ENCODE measurements around the gene REEP6.

Gene REEP6

GRCh38 chr19:1523412-1524286, 32.7 kb downstream of the REEP6 start, which contains the start of gene PLK5:
Gene PLK5 (plus strand): TSS chr19:1524077. CDS start chr19:1526997, 2,920 bp downstream.
- DNase-seq (ENCODE audit: low spot score) = no peak
- no peak for TF ChIP-seq CTCF (IDR thresholded peaks at IDR 0.05; ENCODE audit: extremely low read depth, missing control alignments)

GRCh38 chr19:1524287-1524971, 33.4 kb downstream of the REEP6 start:
- DNase-seq (ENCODE audit: low spot score) = no peak
- TF ChIP-seq CTCF (IDR thresholded peaks at IDR 0.05; ENCODE audit: extremely low read depth, missing control alignments) = no peak

GRCh38 chr19:1524972-1525325, 34.0 kb downstream of the REEP6 start:
- no peak for TF ChIP-seq CTCF (IDR thresholded peaks at IDR 0.05; ENCODE audit: extremely low read depth, missing control alignments)
- DNase-seq (ENCODE audit: low spot score) = no peak

GRCh38 chr19:1525343-1525742, 34.4 kb downstream of the REEP6 start:
- no peak for TF ChIP-seq CTCF (IDR thresholded peaks at IDR 0.05; ENCODE audit: extremely low read depth, missing control alignments)
- no peak for DNase-seq (ENCODE audit: low spot score)

GRCh38 chr19:1526066-1526778, 35.2 kb downstream of the REEP6 start:
- no peak for TF ChIP-seq CTCF (IDR thresholded peaks at IDR 0.05; ENCODE audit: extremely low read depth, missing control alignments)
- no peak for DNase-seq (ENCODE audit: low spot score)

- TF ChIP-seq CTCF (IDR thresholded peaks at IDR 0.05; ENCODE audit: extremely low read depth, missing control alignments) = no peak
- no peak for DNase-seq (ENCODE audit: low spot score)
These were observed 36.1 kb downstream of the REEP6 start for GRCh38 chr19:1526979-1527649.

Data from GM20000 (cell line).